Measurements from ENCODE around the gene CES4A. TPM values are rescaled to one million over a fixed set of nuclear protein-coding genes. Genes with fewer than 3 reads are reported as not detected.
"Not testable (repeated sequence)": the region's sequence is repeated elsewhere in the genome, so short reads cannot be mapped to it uniquely, and the experiment has no call there.

CES4A gene
- total RNA-seq, 1 experiment from 2014 or later, result not detected

GRCh38 chr16:66949472-66949871 lies 38.9 kb upstream of the CES4A start:
- Histone ChIP-seq H3K27me3 (replicated peaks) (peaks cover 3% of the 10 kb centered on the region; the same call in 1 of the 2 replicates), H3K27ac (no peak overlapping the region), H3K9me3 (replicated peaks) (peaks cover 4% of the 10 kb centered on the region; the same call in 1 of the 2 replicates), H3K4me1 (replicated peaks) (peaks cover 11% of the 10 kb centered on the region), H3K36me3 (no peaks in the 10 kb centered on the region), H3K4me3 (no peak overlapping the region)
- no peak for DNase-seq (ENCODE audit: low read depth in 1 of 2, low spot score in 2 of 2)

GRCh38 chr16:66950437-66950836 lies 38.0 kb upstream of the CES4A start:
- peaks cover 4% of the 10 kb centered on the region; the same call in 1 of the 2 replicates for H3K9me3 ChIP-seq (replicated peaks)
- no peaks in the 10 kb centered on the region for H3K36me3 ChIP-seq
- H3K4me3 ChIP-seq, result no peak overlapping the region
- peaks cover 3% of the 10 kb centered on the region; the same call in 1 of the 2 replicates for H3K27me3 ChIP-seq (replicated peaks)
- H3K4me1 ChIP-seq (replicated peaks), result peaks cover 11% of the 10 kb centered on the region
- DNase-seq (ENCODE audit: low read depth in 1 of 2, low spot score in 2 of 2), result no peak
- no peak overlapping the region for H3K27ac ChIP-seq

- Histone ChIP-seq H3K36me3 (no peaks in the 10 kb centered on the region), H3K27ac (no peak overlapping the region), H3K9me3 (replicated peaks) (peaks cover 4% of the 10 kb centered on the region; the same call in 1 of the 2 replicates), H3K27me3 (replicated peaks) (peaks cover 3% of the 10 kb centered on the region; the same call in 1 of the 2 replicates), H3K4me3 (no peak overlapping the region), H3K4me1 (replicated peaks) (peaks cover 11% of the 10 kb centered on the region)
- no peak for DNase-seq (ENCODE audit: low read depth in 1 of 2, low spot score in 2 of 2)
Measured at GRCh38 chr16:66950971-66951790, 37.2 kb upstream of the CES4A start.

GRCh38 chr16:66952430-66953110 lies 35.8 kb upstream of the CES4A start:
- Histone ChIP-seq H3K4me3 (no peak overlapping the region), H3K27me3 (replicated peaks) (peaks cover 3% of the 10 kb centered on the region; the same call in 1 of the 2 replicates), H3K27ac (no peak overlapping the region), H3K4me1 (replicated peaks) (peaks cover 7% of the 10 kb centered on the region), H3K9me3 (replicated peaks) (peaks cover 4% of the 10 kb centered on the region; the same call in 1 of the 2 replicates), H3K36me3 (no peaks in the 10 kb centered on the region)
- DNase-seq (ENCODE audit: low read depth in 1 of 2, low spot score in 2 of 2), result no peak

GRCh38 chr16:66953462-66954096 lies 34.8 kb upstream of the CES4A start:
- Histone ChIP-seq H3K9me3 (replicated peaks) (peaks cover 4% of the 10 kb centered on the region; the same call in 1 of the 2 replicates), H3K27ac (no peak overlapping the region), H3K4me1 (replicated peaks) (peaks cover under 1% of the 10 kb centered on the region; the same call in 1 of the 2 replicates), H3K36me3 (no peaks in the 10 kb centered on the region), H3K4me3 (no peak overlapping the region), H3K27me3 (replicated peaks) (0 out of 2 replicates have a peak, but pooled peaks cover 3% of the 10 kb centered on the region)
- no peak for DNase-seq (ENCODE audit: low read depth in 1 of 2, low spot score in 2 of 2)

GRCh38 chr16:66954097-66954659 lies 34.2 kb upstream of the CES4A start:
- Histone ChIP-seq H3K36me3 (no peaks in the 10 kb centered on the region), H3K4me3 (no peak overlapping the region), H3K27me3 (replicated peaks) (0 out of 2 replicates have a peak, but pooled peaks cover under 1% of the 10 kb centered on the region), H3K4me1 (replicated peaks) (no peaks in the 10 kb centered on the region), H3K27ac (no peak overlapping the region), H3K9me3 (replicated peaks) (peaks cover 4% of the 10 kb centered on the region; the same call in 1 of the 2 replicates)
- peak; percentile 61 to 71 for DNase-seq (ENCODE audit: low read depth in 1 of 2, low spot score in 2 of 2)

- not testable (repeated sequence) for H3K36me3 ChIP-seq; H3K4me3 ChIP-seq; DNase-seq (ENCODE audit: low read depth in 1 of 2, low spot score in 2 of 2); H3K27ac ChIP-seq; H3K9me3 ChIP-seq (replicated peaks); H3K27me3 ChIP-seq (replicated peaks); H3K4me1 ChIP-seq (replicated peaks)
Measured at GRCh38 chr16:66955363-66956153, 32.8 kb upstream of the CES4A start.

GRCh38 chr16:66956154-66956457 lies 32.3 kb upstream of the CES4A start:
- H3K27ac ChIP-seq; H3K4me3 ChIP-seq; DNase-seq (ENCODE audit: low read depth in 1 of 2, low spot score in 2 of 2): not testable (repeated sequence)

GRCh38 chr16:66958857-66959703 lies 29.3 kb upstream of the CES4A start:
- no peaks in the 10 kb centered on the region for H3K9me3 ChIP-seq (replicated peaks)
- no peaks in the 10 kb centered on the region for H3K27me3 ChIP-seq (replicated peaks)
- H3K4me1 ChIP-seq (replicated peaks), result no peaks in the 10 kb centered on the region
- H3K27ac ChIP-seq, result no peak overlapping the region
- H3K36me3 ChIP-seq, result no peaks in the 10 kb centered on the region
- DNase-seq (ENCODE audit: low read depth in 1 of 2, low spot score in 2 of 2), result no peak
- H3K4me3 ChIP-seq, result no peak overlapping the region

More at GRCh38 chr16:66956154-66956457, 32.3 kb upstream of the CES4A start:
- not testable (repeated sequence) for H3K36me3 ChIP-seq; H3K9me3 ChIP-seq (replicated peaks); H3K27me3 ChIP-seq (replicated peaks); H3K4me1 ChIP-seq (replicated peaks)

GRCh38 chr16:66959704-66960161 lies 28.7 kb upstream of the CES4A start:
- Histone ChIP-seq H3K4me1 (replicated peaks) (no peaks in the 10 kb centered on the region), H3K36me3 (no peaks in the 10 kb centered on the region), H3K27ac (no peak overlapping the region), H3K27me3 (replicated peaks) (no peaks in the 10 kb centered on the region), H3K9me3 (replicated peaks) (no peaks in the 10 kb centered on the region), H3K4me3 (no peak overlapping the region)
- no peak for DNase-seq (ENCODE audit: low read depth in 1 of 2, low spot score in 2 of 2)

- H3K4me3 ChIP-seq, result no peak overlapping the region
- H3K27ac ChIP-seq, result no peak overlapping the region
- DNase-seq (ENCODE audit: low read depth in 1 of 2, low spot score in 2 of 2), result no peak
- no peaks in the 10 kb centered on the region for H3K27me3 ChIP-seq (replicated peaks)
- no peaks in the 10 kb centered on the region for H3K4me1 ChIP-seq (replicated peaks)
- no peaks in the 10 kb centered on the region for H3K36me3 ChIP-seq
- H3K9me3 ChIP-seq (replicated peaks), result no peaks in the 10 kb centered on the region
Measured at GRCh38 chr16:66960270-66960669, 28.1 kb upstream of the CES4A start.

- H3K36me3 ChIP-seq, result no peaks in the 10 kb centered on the region
- no peak within 1 kb of the TSS for H3K4me3 ChIP-seq
- no peaks in the 10 kb centered on the region for H3K27me3 ChIP-seq (replicated peaks)
- H3K27ac ChIP-seq, result no peak within 1 kb of the TSS
- H3K9me3 ChIP-seq (replicated peaks), result no peaks in the 10 kb centered on the region
- H3K4me1 ChIP-seq (replicated peaks), result no peaks in the 10 kb centered on the region
- DNase-seq (ENCODE audit: low read depth in 1 of 2, low spot score in 2 of 2), result peak; percentile 34 to 67
Measured at GRCh38 chr16:66961065-66961744, 27.2 kb upstream of the CES4A start, which contains the start of gene CES3. CES3 (plus strand) TSS chr16:66961266; CDS start chr16:66961308, 42 bp downstream.
